K562 (cell line): ENCODE results near the gene RNF224. TPM values are rescaled to one million over a fixed set of nuclear protein-coding genes. Genes with fewer than 3 reads are reported as not detected.

Source experiments
- CAMTA2 ChIP-seq: fragments of 250-450 bp; sonication (Bioruptor Pico); conservative IDR thresholded peaks from 2 replicates; pipeline ENCODE4 v1.5.1; 2022
- E2F5 ChIP-seq: sonication (generic); formaldehyde crosslinking; IDR thresholded peaks from 2 replicates; pipeline ENCODE4 v1.8.0; 2022; ENCODE audit warnings: mild to moderate bottlenecking, missing genetic modification reagents
- ETS2 ChIP-seq: IDR thresholded peaks from 2 replicates; pipeline ENCODE4 v1.6.1; 2016; ENCODE audit warnings: borderline replicate concordance, missing genetic modification characterization, mild to moderate bottlenecking, moderate library complexity, missing compliant biosample characterization; ENCODE audit not compliant: poor library complexity, severe bottlenecking
- ETV6 ChIP-seq, 3 experiments: fragments of 150-350 bp in 1 of 3; sonication (generic) in 1 of 3; formaldehyde crosslinking in 1 of 3; IDR thresholded peaks; 2 replicates each; pipeline versions ENCODE4 v1.6.1 to v1.8.0; 2014 to 2022; ENCODE audit warnings: borderline replicate concordance in 2 of 3, low read depth in 2 of 3, antibody characterized with exemption in 1 of 3, low read length in 1 of 3, mild to moderate bottlenecking in 1 of 3, missing genetic modification reagents in 1 of 3
- EZH2 ChIP-seq: IDR thresholded peaks from 2 replicates; pipeline ENCODE4 v1.6.1; 2012; ENCODE audit warnings: low read depth, mild to moderate bottlenecking, inconsistent platforms, low read length, borderline replicate concordance
- FOXM1 ChIP-seq, 2 experiments: fragments of 450-650 bp in 1 of 2; sonication (generic) in 1 of 2; formaldehyde crosslinking in 1 of 2; IDR thresholded peaks; 2 replicates each; pipeline versions ENCODE4 v1.6.1 to v1.9.0; 2017 to 2022; ENCODE audit warnings: low read depth in 2 of 2, mild to moderate bottlenecking in 2 of 2, missing genetic modification reagents in 1 of 2, moderate library complexity in 1 of 2
- HDAC2 ChIP-seq: fragments of 450-650 bp; IDR thresholded peaks from 2 replicates; pipeline ENCODE4 v1.6.1; 2016; ENCODE audit warnings: mild to moderate bottlenecking
- KLF6 ChIP-seq: fragments of 250-450 bp; sonication (Bioruptor Pico); IDR thresholded peaks from 2 replicates; pipeline ENCODE4 v1.4.0; 2020; ENCODE audit warnings: mild to moderate bottlenecking, moderate library complexity, borderline replicate concordance
- MLLT1 ChIP-seq, 2 experiments: fragments of 450-650 bp; IDR thresholded peaks; 2 replicates each; pipeline ENCODE4 v1.6.1; 2016
- MTA3 ChIP-seq: fragments of 450-650 bp; formaldehyde crosslinking; IDR thresholded peaks from 2 replicates; pipeline ENCODE4 v1.6.1; 2017; ENCODE audit warnings: mild to moderate bottlenecking, borderline replicate concordance
- POLR2G ChIP-seq: fragments of 200-400 bp; formaldehyde crosslinking; IDR thresholded peaks from 2 replicates; pipeline ENCODE4 v1.6.1; 2017; ENCODE audit warnings: low read depth, mild to moderate bottlenecking, antibody characterized with exemption, low read length, moderate library complexity
- RAD21 ChIP-seq, 2 experiments: fragments of 250-450 bp in 1 of 2; fragments of 450-650 bp in 1 of 2; sonication (Bioruptor Pico) in 1 of 2; formaldehyde crosslinking in 1 of 2; IDR thresholded peaks in 1 of 2; conservative IDR thresholded peaks in 1 of 2; 2 replicates each; pipeline versions ENCODE4 v1.4.0 to v1.8.0; 2020 to 2022; ENCODE audit warnings: mild to moderate bottlenecking in 2 of 2, moderate library complexity in 1 of 2
- RAD51 ChIP-seq: fragments of 450-650 bp; IDR thresholded peaks from 2 replicates; pipeline ENCODE4 v1.7.1; 2016; ENCODE audit warnings: low read depth, mild to moderate bottlenecking, borderline replicate concordance
- SMAD4 ChIP-seq: fragments of 250-450 bp; sonication (Bioruptor Pico); conservative IDR thresholded peaks from 2 replicates; pipeline ENCODE4 v1.8.0; 2021; ENCODE audit warnings: inconsistent platforms, mild to moderate bottlenecking, moderate library complexity
- SP1 ChIP-seq: sonication (generic); formaldehyde crosslinking; IDR thresholded peaks from 2 replicates; pipeline ENCODE4 v1.8.1; 2022; ENCODE audit warnings: mild to moderate bottlenecking, missing genetic modification reagents
- ZBTB11 ChIP-seq, 3 experiments: fragments of 200-800 bp in 1 of 3; fragments of 250-450 bp in 1 of 3; fragments of 450-650 bp in 1 of 3; sonication (Bioruptor Pico) in 1 of 3; sonication (Bioruptor generic) in 1 of 3; formaldehyde crosslinking in 1 of 3; IDR thresholded peaks; 2 replicates each; pipeline versions ENCODE4 v1.6.1 to v1.8.0; 2016 to 2022; ENCODE audit warnings: mild to moderate bottlenecking in 2 of 3, missing genetic modification characterization in 2 of 3, missing compliant biosample characterization in 1 of 3, moderate library complexity in 1 of 3
- ZFX ChIP-seq: sonication (generic); formaldehyde crosslinking; IDR thresholded peaks from 2 replicates; pipeline ENCODE4 v1.8.0; 2022; ENCODE audit warnings: mild to moderate bottlenecking, missing genetic modification reagents, moderate library complexity
- polyA plus RNA-seq, 8 experiments: library from polyadenylated mRNA; depleted of rRNA in 4 of 8; stranded (reverse) in 5 of 8; unstranded in 3 of 8; fragments of >200 nt; fragmentation: Nextera tagmentation in 2 of 8; fragmentation: Illumina TruSeq in 1 of 8; extraction: Ambion mirVana in 2 of 8; extraction: Trizol in 1 of 8; gene quantifications; 2 replicates each; pipeline versions ENCODE4 v1.2.1 to v1.2.3, GENCODE V29; 2011 to 2014; ENCODE audit warnings: inconsistent platforms in 1 of 8, missing spikeins in 1 of 8
- total RNA-seq, 7 experiments: library from RNA; depleted of rRNA in 6 of 7; stranded (reverse); fragments of >200 nt in 6 of 7; fragmentation: Illumina TruSeq in 2 of 7; extraction: Trizol in 2 of 7; gene quantifications; 2 replicates each; pipeline versions ENCODE4 v1.2.1 to v1.2.3, GENCODE V29; 2011 to 2021; ENCODE audit warnings: low replicate concordance in 1 of 7

The RNF224 gene
- total and polyA plus RNA-seq, 9 of the 15 experiments (the other 6 are each of a cell fraction or from before 2014, with no cell fraction given): not detected

GRCh38 chr9:137236238-137236935 is 9.1 kb downstream of the RNF224 start (continued):
- no peak for TF ChIP-seq ZBTB11 (CRISPR knock-in tag; IDR thresholded peaks at IDR 0.05)
- no peak for TF ChIP-seq EZH2
- TF ChIP-seq FOXM1 (IDR thresholded peaks at IDR 0.05; ENCODE audit: low read depth): peak; percentile 67
- TF ChIP-seq FOXM1 (CRISPR knock-in tag; IDR thresholded peaks at IDR 0.05; ENCODE audit: low read depth): peak; percentile 64; the same call in 1 of the 2 replicates
- 0 out of 2 replicates have a peak, but pooled peaks have one; percentile 72 for TF ChIP-seq HDAC2
- TF ChIP-seq MLLT1 (IDR thresholded peaks at IDR 0.05): peak in 1 of 2 experiments; percentile 70; a peak in 1 of 4 replicates
- TF ChIP-seq CAMTA2: no peak
- peak; percentile 77 for TF ChIP-seq MTA3
- peak; percentile 13; the same call in 1 of the 2 replicates for TF ChIP-seq KLF6
- peak; percentile 95 for TF ChIP-seq SMAD4 (CRISPR knock-in tag)
- 0 out of 4 replicates have a peak, but pooled peaks of 1 of the 2 experiments have one; percentile 39 for TF ChIP-seq ETV6 (IDR thresholded peaks at IDR 0.05; ENCODE audit: borderline replicate concordance in 1 of 2, low read depth in 2 of 2, low read length in 1 of 2)
- no peak for TF ChIP-seq ETV6 (CRISPR knock-in tag; IDR thresholded peaks at IDR 0.05; ENCODE audit: borderline replicate concordance)
- TF ChIP-seq ETS2: no peak
- peak; percentile 98 for TF ChIP-seq SP1
- TF ChIP-seq E2F5 (CRISPR knock-in tag): no peak
- TF ChIP-seq RAD51: peak; percentile 78
- TF ChIP-seq ZFX (CRISPR knock-in tag): peak; percentile 76
- peak; percentile 96 for TF ChIP-seq RAD21 (CRISPR knock-in tag; conservative IDR thresholded peaks at IDR 0.05 in 1 of 2, IDR thresholded peaks at IDR 0.05 in 1 of 2)
- peak; percentile 35 for TF ChIP-seq POLR2G
